Lung (tissue), 12 donors: Measurements from ENCODE around the gene GFOD2. TPM values are rescaled to one million over a fixed set of nuclear protein-coding genes. Genes with fewer than 3 reads are reported as not detected.
A peak's percentile ranks its signal among the peaks of the same experiment; 100 is the strongest.
"Not testable (repeated sequence)": the region's sequence is repeated elsewhere in the genome, so short reads cannot be mapped to it uniquely, and the experiment has no call there.

ENCODE experiments used
- ATAC-seq: fragments of 200-7000 bp; cut with Tn5 transposase; one replicate; pipeline ENCODE4 v1.9.1; 2020; ENCODE audit warnings: moderate number of reproducible peaks; ENCODE audit not compliant: insufficient read depth, low FRiP score
- DNase-seq, 3 donors: peaks; one replicate each; pipeline ENCODE4 v3.0.0-alpha.2; 2013 to 2017
- H3K27ac ChIP-seq, 2 donors: one replicate each; pipeline ENCODE4 v1.5.1; 2013; ENCODE audit warnings: mild to moderate bottlenecking in 2 of 2, moderate library complexity in 2 of 2, control low read depth in 1 of 2, inconsistent platforms in 1 of 2, low read depth in 1 of 2, low read length in 1 of 2
- H3K27me3 ChIP-seq, 3 donors: one replicate each; pipeline ENCODE4 v1.5.1; 2013; ENCODE audit warnings: low read length in 2 of 3; ENCODE audit not compliant: control insufficient read depth in 3 of 3, insufficient read depth in 3 of 3
- H3K36me3 ChIP-seq, 4 donors: one replicate each; pipeline ENCODE4 v1.5.1; 2013; ENCODE audit warnings: low read length in 4 of 4, mild to moderate bottlenecking in 1 of 4, moderate library complexity in 1 of 4; ENCODE audit not compliant: control insufficient read depth in 4 of 4, insufficient read depth in 4 of 4
- H3K4me1 ChIP-seq, 5 donors: one replicate each; pipeline ENCODE4 v1.5.1; 2013; ENCODE audit warnings: low read length in 5 of 5, mild to moderate bottlenecking in 2 of 5, moderate library complexity in 1 of 5; ENCODE audit not compliant: control insufficient read depth in 5 of 5, insufficient read depth in 5 of 5
- H3K4me3 ChIP-seq: one replicate; pipeline ENCODE4 v1.5.1; 2013; ENCODE audit warnings: mild to moderate bottlenecking, control low read depth, moderate library complexity
- H3K9ac ChIP-seq, 2 donors: one replicate each; pipeline ENCODE4 v1.5.1; 2013; ENCODE audit warnings: low read length in 2 of 2, control low read depth in 1 of 2; ENCODE audit not compliant: insufficient read depth in 1 of 2
- H3K9me3 ChIP-seq, 4 donors: one replicate each; pipeline ENCODE4 v1.5.1; 2013; ENCODE audit warnings: low read length in 3 of 4, mild to moderate bottlenecking in 1 of 4, moderate library complexity in 1 of 4; ENCODE audit not compliant: control insufficient read depth in 4 of 4, insufficient read depth in 3 of 4
- WGBS, 2 donors: extraction: QIAGEN DNeasy Blood & Tissue Kit; methylation state at CpG; one replicate each; pipeline ENCODE4 v1.1.7; 2013; 5-methylcytosine and 5-hydroxymethylcytosine counted together
- polyA plus RNA-seq, 2 donors: library from polyadenylated mRNA; stranded (reverse); fragments of 200-250 nt; gene quantifications; one replicate each; pipeline ENCODE4 v1.2.1, GENCODE V29; 2013
- total RNA-seq, 2 donors: library from RNA; depleted of rRNA in 1 of 2; stranded (reverse); fragments of >200 nt in 1 of 2; gene quantifications; one replicate each; pipeline ENCODE4 v1.2.1, GENCODE V29; 2014 to 2021
- TF ChIP-seq, protein P1 (sequence below): IDR thresholded peaks from 2 replicates; pipeline ENCODE4 v1.5.1; 2012; ENCODE audit warnings: mild to moderate bottlenecking; ENCODE audit errors: control extremely low read depth, extremely low read depth
- donor health status: control.
- donor health status: control.
- donor health status: Bipolar disorder and iron deficiency.
- donor health status: healthy.
- donor health status: DM: yes; HTN: yes; CAD: no.

The GFOD2 gene
- total and polyA plus RNA-seq, 4 donors = 10.1 to 26.3 (median 16.1) TPM

DNA sequence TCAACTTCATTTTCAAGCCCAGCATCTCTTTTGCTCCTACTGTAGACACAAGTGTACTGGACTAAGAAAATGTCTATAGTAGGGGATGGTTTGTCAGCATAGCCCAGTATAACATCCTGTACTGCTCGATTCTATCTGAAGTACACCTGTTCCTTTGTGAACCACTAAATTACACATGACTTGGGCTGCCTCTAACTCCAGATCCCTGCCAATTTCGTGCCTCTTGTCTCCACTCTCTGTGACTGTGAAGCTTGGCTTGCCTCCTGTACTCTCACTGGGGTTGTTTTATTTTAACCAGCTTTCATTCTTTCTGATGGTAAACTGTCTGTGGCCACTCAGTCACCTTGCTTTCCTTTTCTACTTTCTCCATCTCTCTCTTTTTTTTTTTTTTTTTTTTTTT lies 24.5 kb downstream of the GFOD2 start:
- no peaks in the 10 kb centered on the region for H3K4me1 ChIP-seq
- DNase-seq = no peak
- H3K27ac ChIP-seq = no peak overlapping the region
- H3K27me3 ChIP-seq = no peaks in the 10 kb centered on the region
- no peaks in the 10 kb centered on the region for H3K9me3 ChIP-seq
- H3K9ac ChIP-seq = no peak overlapping the region
- ATAC-seq = no peak
- 62 to 70% methylated on average over 2 of the region's 2 CpGs for WGBS, 2 donors
- peaks cover 0 to 8% (median 2%) of the 10 kb centered on the region in 4 donors for H3K36me3 ChIP-seq
- H3K4me3 ChIP-seq = no peak overlapping the region
- TF ChIP-seq, protein P1, sequence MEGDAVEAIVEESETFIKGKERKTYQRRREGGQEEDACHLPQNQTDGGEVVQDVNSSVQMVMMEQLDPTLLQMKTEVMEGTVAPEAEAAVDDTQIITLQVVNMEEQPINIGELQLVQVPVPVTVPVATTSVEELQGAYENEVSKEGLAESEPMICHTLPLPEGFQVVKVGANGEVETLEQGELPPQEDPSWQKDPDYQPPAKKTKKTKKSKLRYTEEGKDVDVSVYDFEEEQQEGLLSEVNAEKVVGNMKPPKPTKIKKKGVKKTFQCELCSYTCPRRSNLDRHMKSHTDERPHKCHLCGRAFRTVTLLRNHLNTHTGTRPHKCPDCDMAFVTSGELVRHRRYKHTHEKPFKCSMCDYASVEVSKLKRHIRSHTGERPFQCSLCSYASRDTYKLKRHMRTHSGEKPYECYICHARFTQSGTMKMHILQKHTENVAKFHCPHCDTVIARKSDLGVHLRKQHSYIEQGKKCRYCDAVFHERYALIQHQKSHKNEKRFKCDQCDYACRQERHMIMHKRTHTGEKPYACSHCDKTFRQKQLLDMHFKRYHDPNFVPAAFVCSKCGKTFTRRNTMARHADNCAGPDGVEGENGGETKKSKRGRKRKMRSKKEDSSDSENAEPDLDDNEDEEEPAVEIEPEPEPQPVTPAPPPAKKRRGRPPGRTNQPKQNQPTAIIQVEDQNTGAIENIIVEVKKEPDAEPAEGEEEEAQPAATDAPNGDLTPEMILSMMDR = no peak

DNA sequence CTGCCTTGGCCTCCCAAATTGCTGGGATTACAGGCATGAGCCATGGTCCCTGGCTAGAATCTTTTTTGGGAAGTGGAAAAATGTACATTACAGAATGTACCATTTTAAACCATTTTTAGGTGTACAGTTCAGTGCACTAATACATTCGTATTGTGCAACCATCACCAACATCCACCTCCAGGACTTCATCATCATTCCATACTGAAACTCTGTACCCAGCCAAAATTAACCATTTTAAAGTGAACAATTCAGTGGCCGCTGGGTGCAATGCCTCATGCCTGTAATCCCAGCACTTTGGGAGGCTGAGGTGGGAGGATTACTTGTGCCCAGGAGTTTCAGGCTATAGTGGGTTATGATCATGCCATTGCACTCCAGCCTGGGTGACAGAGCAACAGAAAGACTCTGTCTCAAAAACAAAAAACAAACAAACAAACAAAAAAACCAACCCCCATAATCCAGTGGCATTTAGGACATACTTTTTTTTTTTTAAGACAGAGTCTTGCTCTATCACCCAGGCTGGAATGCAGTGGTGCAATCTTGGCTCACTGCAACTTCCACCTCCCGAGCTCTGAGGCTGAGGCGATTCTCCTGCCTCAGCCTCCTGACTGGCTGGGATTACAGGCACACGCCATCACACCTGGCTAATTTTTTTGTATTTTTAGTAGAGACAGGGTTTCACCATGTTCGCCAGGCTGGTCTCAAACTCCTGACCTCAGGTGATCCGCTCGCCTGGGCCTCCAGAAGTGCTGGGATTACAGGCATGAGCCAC lies 25.4 kb downstream of the GFOD2 start:
- H3K27ac ChIP-seq, DNase-seq, H3K9me3 ChIP-seq, H3K27me3 ChIP-seq, H3K4me3 ChIP-seq, ATAC-seq, H3K36me3 ChIP-seq, H3K9ac ChIP-seq, H3K4me1 ChIP-seq: not testable (repeated sequence)
- WGBS, 2 donors = 78 to 89% methylated on average over 8 of the region's 8 CpGs

DNA sequence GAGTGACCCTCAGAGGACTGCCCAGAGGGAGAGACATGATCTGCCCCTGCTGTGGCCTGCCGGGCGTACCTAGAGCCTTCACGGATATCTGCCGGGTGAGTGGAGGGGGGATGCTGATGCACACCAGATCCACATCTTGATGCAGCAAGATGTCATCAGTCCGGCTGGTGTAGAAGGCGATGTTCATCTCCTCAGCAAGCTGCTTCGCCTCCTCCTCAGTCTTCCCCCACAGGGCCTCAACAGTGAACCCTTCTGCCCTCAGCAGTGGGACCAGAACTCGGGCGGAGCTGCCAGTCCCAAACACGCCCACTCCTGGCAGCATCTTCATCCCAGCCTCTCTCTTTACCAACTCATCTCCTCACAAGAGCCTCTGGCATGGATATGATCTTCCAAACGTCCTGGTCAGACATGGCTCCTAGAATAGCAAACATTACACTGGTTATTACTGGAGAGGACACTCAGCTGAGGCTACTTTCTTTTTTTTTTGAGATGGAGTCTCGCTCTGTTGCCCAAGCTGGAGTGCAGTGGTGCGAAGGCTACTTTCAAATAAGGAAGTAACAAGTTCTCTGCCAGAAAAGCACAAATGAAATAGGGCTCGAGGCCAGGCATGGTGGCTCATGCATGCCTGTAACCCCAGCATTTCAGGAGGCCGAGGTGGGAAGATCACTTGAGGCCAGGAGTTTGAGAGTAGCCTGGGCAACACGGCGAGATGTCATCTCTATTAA lies 33.6 kb downstream of the GFOD2 start:
- Histone ChIP-seq H3K9me3 (no peaks in the 10 kb centered on the region), H3K27ac (peak overlapping the region; percentile 12 to 62), H3K4me1 (peaks cover 0 to 7% (median 0%) of the 10 kb centered on the region in 5 donors), H3K27me3 (no peaks in the 10 kb centered on the region), H3K36me3 (peaks cover 5 to 14% (median 11%) of the 10 kb centered on the region in 4 donors), H3K4me3 (no peak overlapping the region), H3K9ac (no peak overlapping the region)
- no peak for DNase-seq
- 77 to 80% methylated on average over 17 of the region's 17 CpGs for WGBS, 2 donors
- TF ChIP-seq, protein P1 = no peak
- no peak for ATAC-seq

DNA sequence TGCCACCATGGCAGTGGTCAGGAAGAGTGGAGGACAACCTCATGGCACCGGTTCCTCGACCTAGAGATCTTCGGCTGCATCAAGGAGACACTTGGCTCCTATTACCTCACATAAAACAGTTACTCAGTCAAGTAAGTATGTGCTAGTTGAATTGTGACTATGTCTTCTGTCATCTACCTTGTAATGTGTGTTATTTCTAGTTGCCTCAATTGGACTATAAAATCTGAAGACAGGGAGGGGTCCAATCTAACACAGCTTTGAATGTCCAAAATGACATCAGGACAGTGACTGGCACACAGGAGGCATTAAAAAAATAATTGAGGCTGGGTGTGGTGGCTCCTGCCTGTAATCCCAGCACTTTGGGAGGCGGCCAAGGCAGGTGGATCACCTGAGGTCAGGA lies 35.3 kb downstream of the GFOD2 start:
- 98 to 99% methylated on average over 4 of the region's 4 CpGs for WGBS, 2 donors
- Histone ChIP-seq H3K27me3 (no peaks in the 10 kb centered on the region), H3K27ac (peak overlapping the region in 1 of 2 donors; percentile 40)

More for the DNA sequence above, 35.3 kb downstream of the GFOD2 start:
- DNase-seq = no peak
- no peak overlapping the region for H3K4me3 ChIP-seq
- peaks cover 0 to 7% (median 0%) of the 10 kb centered on the region in 5 donors for H3K4me1 ChIP-seq
- no peak for ATAC-seq
- H3K9me3 ChIP-seq = no peaks in the 10 kb centered on the region
- H3K9ac ChIP-seq = no peak overlapping the region
- TF ChIP-seq, protein P1 = no peak
- peaks cover 5 to 14% (median 13%) of the 10 kb centered on the region in 4 donors for H3K36me3 ChIP-seq
